Superior temporal gyrus (tissue), 1 donor: Measurements from ENCODE around the gene CACNA1E.

Source experiments
- DNase-seq: peaks from one replicate; pipeline ENCODE4 v3.0.0-alpha.2; 2016; ENCODE audit errors: extremely low spot score

Gene CACNA1E

GRCh38 chr1:181583598-181583997 is 100.3 kb downstream of the CACNA1E start:
- DNase-seq = no peak

GRCh38 chr1:181587870-181588438 is 104.6 kb downstream of the CACNA1E start:
- DNase-seq = no peak

DNA sequence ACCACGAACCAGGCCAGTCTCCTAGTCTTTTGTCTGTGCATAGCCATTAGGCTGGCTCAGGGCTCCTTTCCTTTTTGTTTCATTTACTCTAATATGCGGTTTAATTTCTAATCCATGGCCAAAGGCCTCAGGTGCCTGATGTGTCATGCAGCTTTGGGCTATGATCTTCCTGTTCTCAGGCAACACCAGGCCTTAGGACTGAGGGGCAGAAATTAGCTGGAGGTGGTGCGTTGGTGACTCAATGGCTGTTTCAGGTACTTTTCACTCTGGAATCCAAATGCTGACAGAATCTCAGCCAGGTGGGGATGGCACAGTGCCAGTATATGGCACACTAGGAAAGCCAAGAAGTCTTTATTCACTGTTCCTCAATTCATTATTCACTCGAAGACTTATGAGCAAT is 105.3 kb downstream of the CACNA1E start:
- DNase-seq = no peak

DNA sequence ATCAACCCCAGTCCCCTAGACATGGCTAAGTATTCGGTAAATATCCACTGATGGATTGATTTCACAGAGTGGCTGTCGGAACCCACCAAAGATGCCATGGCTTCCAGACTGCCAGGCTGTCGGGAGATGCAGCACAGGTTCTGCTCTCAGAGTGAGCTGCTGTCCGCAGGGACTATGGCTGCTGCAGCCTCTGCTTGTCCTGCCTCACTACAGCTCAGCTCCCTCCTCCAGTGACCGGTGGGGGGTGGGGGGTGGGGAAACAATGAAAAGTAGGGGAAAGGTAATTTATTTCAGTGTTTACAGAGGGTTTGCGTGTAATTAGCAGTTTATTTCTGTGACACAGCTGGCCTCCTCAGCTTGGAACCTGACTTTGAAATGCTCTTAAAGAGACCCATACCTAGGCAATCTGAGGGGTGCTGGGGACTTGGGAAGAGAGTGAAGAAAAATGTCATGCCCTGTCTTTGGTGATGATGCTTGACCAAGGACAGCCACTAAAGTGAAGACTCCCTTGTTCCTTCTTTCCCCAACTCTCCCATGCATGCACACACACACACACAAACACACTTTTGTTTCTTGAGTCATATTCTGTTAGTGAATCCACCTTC is 109.0 kb downstream of the CACNA1E start:
- no peak for DNase-seq

- no peak for DNase-seq
Measured at GRCh38 chr1:181593042-181593441, 109.7 kb downstream of the CACNA1E start.

GRCh38 chr1:181594553-181594952 is 111.2 kb downstream of the CACNA1E start:
- no peak for DNase-seq

- no peak for DNase-seq
Measured at GRCh38 chr1:181595234-181595633, 111.9 kb downstream of the CACNA1E start.

DNA sequence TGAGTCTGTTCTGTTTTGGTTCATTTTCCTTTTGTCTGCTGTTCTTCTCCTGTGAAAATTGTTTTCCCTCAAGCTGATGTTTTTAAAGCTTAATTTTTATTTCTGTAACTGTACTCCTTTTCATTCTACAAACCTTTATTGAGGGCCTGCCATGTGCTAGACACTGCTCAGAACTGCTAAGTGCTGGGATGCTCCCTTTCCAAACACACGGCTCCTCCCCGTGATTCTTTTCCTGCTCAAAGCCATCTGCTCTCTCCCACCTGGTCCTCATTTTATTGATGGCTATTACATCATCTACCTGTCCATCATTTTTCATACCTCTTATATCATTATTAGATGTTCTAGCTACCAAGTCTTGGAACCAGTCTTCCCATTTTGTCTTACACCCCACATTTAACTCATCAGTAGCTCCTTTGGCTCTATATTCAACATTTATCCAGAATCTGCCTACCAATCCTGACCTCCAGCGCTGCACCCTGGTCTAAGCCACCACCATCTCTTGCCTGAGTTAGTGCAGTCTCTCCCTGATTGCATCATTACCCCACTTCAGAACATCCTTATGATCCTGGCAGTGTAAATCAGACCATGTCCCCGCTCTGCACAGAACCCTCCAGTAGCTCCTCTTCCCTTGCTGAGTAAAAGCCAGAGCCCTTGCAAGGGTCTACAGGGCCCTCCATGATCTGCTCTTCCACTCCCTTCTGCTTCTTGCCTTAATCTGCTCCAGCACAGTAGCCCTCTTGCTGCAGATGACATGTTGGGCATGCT is 118.1 kb downstream of the CACNA1E start:
- DNase-seq = no peak

DNA sequence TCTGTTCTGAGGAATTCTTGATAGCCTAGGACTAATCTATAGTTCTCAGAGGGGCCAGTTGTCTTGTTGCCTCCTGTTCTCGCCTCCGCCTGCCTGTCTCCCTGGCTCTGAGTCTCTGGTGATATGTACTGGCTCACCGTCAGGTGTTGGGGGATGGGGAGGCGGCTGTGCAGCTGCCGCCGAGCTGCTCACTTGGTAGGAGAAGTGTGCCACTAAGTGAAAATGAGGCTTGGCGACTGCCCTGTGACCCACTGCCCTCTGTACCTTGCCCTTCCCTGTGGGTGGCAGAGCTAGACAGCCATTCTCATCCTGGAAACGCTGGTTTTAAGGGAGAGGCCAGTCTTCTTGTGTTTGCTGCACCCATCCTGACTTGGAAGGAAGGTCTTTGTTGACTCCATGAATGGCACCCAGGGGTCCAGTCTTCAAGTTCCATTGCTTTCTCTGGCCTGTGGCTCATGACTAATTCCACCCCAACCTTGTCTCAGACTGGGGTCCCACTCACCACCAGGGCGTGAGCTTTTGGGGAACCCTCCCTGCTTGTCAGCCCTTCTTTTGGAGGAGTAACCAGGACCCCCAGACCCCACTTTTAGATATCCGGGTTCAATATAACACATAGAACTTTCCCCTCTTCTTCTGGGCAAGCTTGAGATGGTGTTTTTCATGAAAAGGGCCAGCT is 120.6 kb downstream of the CACNA1E start:
- DNase-seq = no peak

DNA sequence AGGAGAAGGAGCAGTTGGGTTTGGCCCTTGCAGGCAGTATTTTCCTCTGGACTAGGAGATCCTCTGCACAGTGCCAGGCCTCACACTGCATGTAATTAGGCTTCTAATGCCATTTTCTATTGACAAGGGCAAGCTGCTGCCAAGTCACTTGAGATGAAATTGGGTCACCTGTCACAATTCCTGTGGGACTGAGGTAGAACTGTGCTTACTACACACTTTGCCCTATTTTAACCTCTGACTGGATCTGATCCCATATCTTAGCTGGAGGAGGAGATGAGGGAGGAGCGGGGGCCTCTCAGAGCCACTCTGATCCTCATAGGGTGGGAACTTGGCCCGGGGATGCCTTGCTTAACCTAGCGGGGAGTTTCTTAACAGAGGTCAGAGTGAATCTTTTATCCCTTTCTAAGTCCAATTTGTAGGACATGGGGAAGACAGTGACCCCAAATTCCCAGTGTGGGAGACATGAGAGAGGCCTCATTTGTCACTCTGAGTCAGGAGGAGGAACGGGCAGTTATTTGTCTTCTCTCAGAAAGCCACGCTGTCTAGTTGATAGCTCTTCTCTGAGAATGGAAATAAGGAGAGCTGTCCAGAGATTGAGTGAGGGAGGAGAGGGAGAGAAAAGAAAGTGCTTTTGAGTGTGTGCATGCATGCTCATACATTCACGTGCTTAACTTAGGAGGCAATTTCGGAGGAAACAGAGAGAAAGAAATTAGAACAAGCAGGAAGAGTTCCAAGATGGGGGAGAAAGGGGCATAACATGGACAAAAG is 121.3 kb downstream of the CACNA1E start:
- no peak for DNase-seq

GRCh38 chr1:181607524-181607923 is 124.2 kb downstream of the CACNA1E start:
- no peak for DNase-seq

- DNase-seq = no peak
Measured at GRCh38 chr1:181608386-181608785, 125.1 kb downstream of the CACNA1E start.

- no peak for DNase-seq
Measured at GRCh38 chr1:181608948-181609347, 125.6 kb downstream of the CACNA1E start.

GRCh38 chr1:181612100-181612499 is 128.8 kb downstream of the CACNA1E start:
- DNase-seq = no peak

DNA sequence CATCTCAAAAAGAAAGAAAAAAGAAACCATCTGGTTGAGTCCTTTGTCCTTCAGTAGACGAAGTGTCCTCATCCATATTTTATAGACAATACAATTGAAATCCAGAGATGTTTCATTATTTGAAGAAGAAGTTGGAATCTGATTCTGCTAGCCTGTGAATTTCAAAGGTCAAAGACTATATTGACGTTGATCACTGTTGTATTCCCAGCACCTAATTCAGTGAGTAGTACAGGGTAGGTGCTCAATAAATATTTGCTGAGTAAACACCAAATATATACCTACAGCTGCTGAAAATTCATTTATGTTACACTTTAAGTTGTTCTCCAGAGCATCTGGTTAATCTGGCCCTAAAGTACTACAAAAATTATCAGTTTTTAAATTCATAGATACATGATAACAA is 135.2 kb downstream of the CACNA1E start:
- no peak for DNase-seq

- no peak for DNase-seq
Measured at GRCh38 chr1:181620183-181620582, 136.9 kb downstream of the CACNA1E start.

- no peak for DNase-seq
Measured at GRCh38 chr1:181623850-181624249, 140.5 kb downstream of the CACNA1E start.

DNA sequence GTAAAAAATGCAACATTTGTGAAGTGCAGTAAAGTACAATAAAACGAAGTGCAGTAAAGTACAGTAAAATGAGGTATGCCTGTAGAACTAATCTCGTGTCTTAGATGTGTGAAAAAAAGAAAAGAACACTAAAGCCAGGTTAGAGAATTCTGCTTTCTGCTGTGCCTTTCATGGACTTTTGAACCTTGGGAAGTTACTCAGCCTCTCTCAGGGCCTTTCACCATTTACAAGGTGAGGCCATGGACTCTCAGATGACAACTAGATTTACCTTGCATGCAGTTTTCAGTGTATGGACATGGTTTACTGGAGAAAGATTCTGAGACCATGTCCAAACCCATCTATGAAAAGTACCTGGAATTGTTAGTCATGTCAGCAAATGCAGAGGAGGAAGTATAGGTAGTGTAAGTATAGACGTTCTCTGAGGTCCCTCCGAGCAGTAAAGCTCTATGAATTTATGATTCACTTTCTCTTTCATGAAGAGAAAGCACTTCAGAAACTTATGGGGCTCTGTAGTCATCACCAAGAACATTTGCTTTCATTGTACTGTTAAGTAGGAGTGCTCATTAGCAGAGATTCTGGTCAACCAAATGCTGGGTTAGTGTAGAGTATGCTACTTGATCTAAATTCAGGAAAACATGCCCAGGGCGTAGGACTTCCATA is 143.1 kb downstream of the CACNA1E start:
- DNase-seq = no peak

DNA sequence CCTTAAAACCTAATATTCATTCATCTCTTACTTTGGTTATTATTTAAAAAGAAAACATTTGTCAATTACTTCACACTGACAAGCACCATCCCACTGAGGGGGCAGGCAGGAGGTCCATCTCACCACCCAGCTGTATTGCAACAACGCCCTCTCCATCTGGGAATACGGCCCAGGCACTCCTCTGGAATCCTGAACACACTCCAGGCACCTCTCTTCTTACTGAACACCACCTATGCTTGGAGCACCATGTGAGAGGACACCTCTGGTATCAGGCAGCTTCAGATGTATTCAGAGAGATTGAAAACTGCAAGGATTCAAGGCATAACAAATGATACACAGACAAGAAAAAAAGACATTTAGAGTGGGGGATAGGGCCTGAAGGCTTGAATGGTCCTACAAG is 147.1 kb downstream of the CACNA1E start:
- DNase-seq = no peak

DNA sequence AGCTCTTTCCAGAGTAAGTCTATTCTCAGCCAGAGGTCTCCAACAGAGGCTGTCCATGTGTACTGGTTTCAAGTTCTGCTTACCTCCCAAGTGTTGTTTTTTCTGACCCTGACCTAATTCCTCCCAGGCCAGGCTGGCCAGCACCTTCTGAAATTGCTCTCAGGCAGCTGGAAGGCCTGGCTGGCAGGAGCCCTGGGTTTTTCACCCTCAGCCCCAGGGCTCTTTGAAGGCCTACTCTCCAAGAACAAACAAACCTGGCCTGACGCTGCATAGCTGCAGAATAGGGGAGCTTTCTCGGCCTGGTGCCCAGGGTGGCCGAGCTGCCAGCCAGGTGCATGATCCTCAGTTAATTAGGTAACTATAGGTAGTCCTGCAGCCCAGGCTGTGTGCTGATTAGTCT is 147.5 kb downstream of the CACNA1E start:
- DNase-seq = no peak

- no peak for DNase-seq
Measured at GRCh38 chr1:181632492-181632891, 149.2 kb downstream of the CACNA1E start.
